OCI-LY1 (cell line): ENCODE measurements around the gene CAMTA1.

Experiments used
- H2AFZ ChIP-seq: fragments of 200-600 bp; sonication (generic), shearing (Covaris generic); 2 replicates; pipeline ENCODE4 v1.6.0; 2014; ENCODE audit warnings: antibody characterized with exemption, mild to moderate bottlenecking, low read length
- H3F3A ChIP-seq: fragments of 200-600 bp; sonication (generic), shearing (Covaris generic); 2 replicates; pipeline ENCODE4 v1.6.0; 2014; ENCODE audit warnings: mild to moderate bottlenecking, antibody characterized with exemption, low read length, moderate library complexity; ENCODE audit not compliant: insufficient read depth
- H3K27ac ChIP-seq: fragments of 200-600 bp; sonication (generic); 2 replicates; pipeline ENCODE4 v1.5.1; 2014; ENCODE audit warnings: low read length, mixed run types, mild to moderate bottlenecking, low read depth; ENCODE audit not compliant: poor library complexity, severe bottlenecking
- H3K27me3 ChIP-seq: fragments of 200-600 bp; sonication (generic); 2 replicates; pipeline ENCODE4 v1.6.0; 2014; ENCODE audit warnings: antibody characterized with exemption, mild to moderate bottlenecking, low read length, moderate library complexity; ENCODE audit not compliant: insufficient read depth
- H3K36me3 ChIP-seq: fragments of 200-600 bp; sonication (generic); 2 replicates; pipeline ENCODE4 v1.6.1; 2014; ENCODE audit warnings: mild to moderate bottlenecking, antibody characterized with exemption, low read length, moderate library complexity, mixed read lengths; ENCODE audit not compliant: insufficient read depth
- H3K4me1 ChIP-seq: fragments of 200-600 bp; sonication (generic); 2 replicates; pipeline ENCODE4 v1.5.1; 2014; ENCODE audit warnings: mild to moderate bottlenecking, low read length, moderate library complexity; ENCODE audit not compliant: insufficient read depth, severe bottlenecking
- H3K4me2 ChIP-seq: fragments of 200-600 bp; sonication (generic), shearing (Covaris generic); 2 replicates; pipeline ENCODE4 v1.6.1; 2014; ENCODE audit warnings: low read length
- H3K4me3 ChIP-seq: fragments of 200-600 bp; sonication (generic); 2 replicates; pipeline ENCODE4 v1.5.1; 2014; ENCODE audit warnings: low read length, low read depth, mild to moderate bottlenecking, mixed read lengths; ENCODE audit not compliant: poor library complexity, severe bottlenecking
- H3K79me2 ChIP-seq: fragments of 200-600 bp; shearing (Covaris generic); 2 replicates; pipeline ENCODE4 v1.6.1; 2016; ENCODE audit warnings: mixed run types, low read length, mixed read lengths; ENCODE audit not compliant: insufficient read depth
- H3K9ac ChIP-seq: fragments of 200-600 bp; sonication (generic), shearing (Covaris generic); 2 replicates; pipeline ENCODE4 v1.6.1; 2014; ENCODE audit warnings: mild to moderate bottlenecking, low read length, mixed read lengths
- H3K9me2 ChIP-seq: fragments of 200-600 bp; sonication (generic), shearing (Covaris generic); 2 replicates; pipeline ENCODE4 v1.6.1; 2014; ENCODE audit warnings: low read depth, mild to moderate bottlenecking, low read length, mixed read lengths
- H3K9me3 ChIP-seq: fragments of 200-600 bp; shearing (Covaris generic); 2 replicates; pipeline ENCODE4 v1.6.1; 2014; ENCODE audit warnings: low read length, mixed read lengths
- H4K20me1 ChIP-seq: fragments of 200-600 bp; sonication (generic), shearing (Covaris generic); 2 replicates; pipeline ENCODE4 v1.6.0; 2016; ENCODE audit warnings: mild to moderate bottlenecking, low read length; ENCODE audit not compliant: insufficient read depth
- CTCF ChIP-seq: fragments of 200-600 bp; sonication (generic), shearing (Covaris generic); IDR thresholded peaks from 2 replicates; pipeline ENCODE4 v1.5.1; 2017; ENCODE audit warnings: mild to moderate bottlenecking, antibody characterized with exemption, low read length, moderate library complexity, mixed read lengths
- EZH2 ChIP-seq: fragments of 200-600 bp; sonication (generic), shearing (Covaris generic); IDR thresholded peaks from 2 replicates; pipeline ENCODE4 v1.8.0; 2017; ENCODE audit warnings: borderline replicate concordance, mixed run types, mild to moderate bottlenecking, antibody characterized with exemption, low read length, moderate library complexity, mixed read lengths

Gene CAMTA1

DNA sequence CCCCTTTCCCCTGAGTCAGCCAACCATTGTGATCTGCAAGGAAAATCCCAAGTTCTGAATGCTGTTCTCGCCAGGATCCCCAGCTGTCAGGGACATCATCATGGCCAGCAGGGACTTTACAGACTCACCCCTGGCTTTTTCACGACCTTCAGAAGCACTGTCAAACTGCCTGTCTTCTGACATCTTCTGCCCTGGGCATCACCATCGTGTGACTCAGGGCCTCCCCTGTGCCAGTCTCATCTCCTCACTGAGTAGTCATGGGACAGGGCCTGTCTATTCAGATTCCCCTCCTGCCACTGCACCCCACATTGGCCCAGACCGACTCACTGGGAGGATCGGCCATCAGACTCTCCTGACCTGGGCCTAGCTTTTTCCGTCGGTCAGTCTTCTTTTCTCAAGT, 913.4 kb downstream of the CAMTA1 start:
- Histone ChIP-seq H2AFZ (no peak overlapping the region), H4K20me1 (no peaks in the 10 kb centered on the region), H3K4me3 (no peak overlapping the region), H3K4me2 (no peak overlapping the region), H3K36me3 (no peaks in the 10 kb centered on the region; the same call in 1 of the 2 replicates), H3K9me3 (no peaks in the 10 kb centered on the region), H3K9me2 (no peaks in the 10 kb centered on the region), H3K4me1 (no peaks in the 10 kb centered on the region), H3K27me3 (no peaks in the 10 kb centered on the region; the same call in 1 of the 2 replicates), H3K27ac (no peak overlapping the region), H3K79me2 (no peaks in the 10 kb centered on the region), H3K9ac (no peak overlapping the region), H3F3A (no peaks in the 10 kb centered on the region)
- TF ChIP-seq EZH2 (no peak), CTCF (no peak)

- Histone ChIP-seq H3K79me2 (no peaks in the 10 kb centered on the region), H2AFZ (no peak overlapping the region), H4K20me1 (no peaks in the 10 kb centered on the region), H3K9me3 (no peaks in the 10 kb centered on the region), H3K4me2 (no peak overlapping the region), H3K4me3 (no peak overlapping the region), H3K4me1 (no peaks in the 10 kb centered on the region), H3K9me2 (no peaks in the 10 kb centered on the region), H3K9ac (no peak overlapping the region), H3K27ac (no peak overlapping the region), H3F3A (no peaks in the 10 kb centered on the region), H3K36me3 (no peaks in the 10 kb centered on the region), H3K27me3 (no peaks in the 10 kb centered on the region)
- no peak for TF ChIP-seq EZH2
- no peak for TF ChIP-seq CTCF
These were observed 917.1 kb downstream of the CAMTA1 start for GRCh38 chr1:7702365-7702764.

DNA sequence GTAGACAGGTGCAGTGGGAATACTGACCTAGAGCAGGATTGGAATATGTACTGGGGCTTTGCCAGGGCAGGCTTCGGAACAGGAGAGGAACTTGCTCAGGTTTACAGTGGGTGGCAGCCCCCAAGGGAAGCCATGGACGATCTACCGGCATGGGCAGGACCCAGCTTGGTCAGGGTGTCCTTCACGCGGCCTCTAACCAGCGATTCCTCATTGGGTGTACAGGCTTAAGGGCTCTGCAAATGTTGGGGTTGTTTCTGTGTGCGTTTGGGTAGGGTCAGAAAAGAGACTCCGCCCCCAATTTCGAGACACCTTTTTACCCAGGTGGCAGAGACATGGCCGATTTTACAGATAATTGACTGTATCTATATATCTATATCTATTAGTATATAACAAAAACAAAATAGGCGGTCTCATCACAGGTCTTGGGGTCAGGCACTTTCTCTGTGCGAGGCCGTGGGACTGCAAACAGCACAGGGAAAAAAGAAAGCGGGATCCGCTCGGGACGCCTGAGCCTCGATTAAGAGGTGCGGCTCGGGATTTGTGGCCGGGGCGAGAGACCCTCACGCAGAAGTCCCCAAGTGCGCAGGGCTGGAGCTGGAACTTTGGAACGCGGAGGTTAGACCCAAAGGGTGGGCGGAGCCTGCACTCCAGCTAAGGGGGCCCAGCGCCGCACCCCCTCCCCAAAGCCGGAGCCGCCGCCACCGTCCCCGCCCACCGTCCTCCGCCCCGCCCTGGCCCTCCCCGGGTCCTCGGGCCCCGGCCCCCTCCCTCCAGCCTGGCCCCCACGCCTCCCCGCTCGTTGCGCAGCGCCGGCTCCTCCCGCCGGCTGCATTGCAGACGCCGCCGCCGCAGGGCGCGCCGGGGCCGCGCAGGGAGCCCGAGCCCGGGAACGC, 918.3 kb downstream of the CAMTA1 start:
- H3F3A ChIP-seq = no peaks in the 10 kb centered on the region
- no peaks in the 10 kb centered on the region for H4K20me1 ChIP-seq
- H3K36me3 ChIP-seq = no peaks in the 10 kb centered on the region
- no peak overlapping the region for H3K27ac ChIP-seq
- no peak overlapping the region for H3K4me3 ChIP-seq
- no peaks in the 10 kb centered on the region for H3K9me2 ChIP-seq
- H2AFZ ChIP-seq = no peak overlapping the region
- no peaks in the 10 kb centered on the region for H3K79me2 ChIP-seq
- no peak overlapping the region for H3K4me2 ChIP-seq
- H3K9ac ChIP-seq = no peak overlapping the region
- H3K27me3 ChIP-seq = no peaks in the 10 kb centered on the region
- no peaks in the 10 kb centered on the region for H3K9me3 ChIP-seq
- no peaks in the 10 kb centered on the region for H3K4me1 ChIP-seq
- TF ChIP-seq EZH2 (no peak), CTCF (no peak)
